K562 (cell line): Measurements from ENCODE around the gene CCDC82. TPM values are rescaled to one million over a fixed set of nuclear protein-coding genes. Genes with fewer than 3 reads are reported as not detected.
A peak's percentile ranks its signal among the peaks of the same experiment; 100 is the strongest.

Experiments
- BHLHE40 ChIP-seq: IDR thresholded peaks from 2 replicates; pipeline ENCODE4 v1.6.1; 2011; ENCODE audit warnings: low read length, improper control_type of control experiment
- CBFA2T3 ChIP-seq: fragments of 450-650 bp; IDR thresholded peaks from 2 replicates; pipeline ENCODE4 v1.6.1; 2017
- E4F1 ChIP-seq: fragments of 250-450 bp; sonication (Bioruptor Pico); IDR thresholded peaks from 2 replicates; pipeline ENCODE4 v1.5.0; 2021; ENCODE audit warnings: mild to moderate bottlenecking, borderline replicate concordance
- ESRRB ChIP-seq: fragments of 250-450 bp; sonication (Bioruptor Pico); IDR thresholded peaks from 2 replicates; pipeline ENCODE4 v1.5.0; 2020; ENCODE audit warnings: mild to moderate bottlenecking, moderate library complexity, borderline replicate concordance
- IFI16 ChIP-seq: fragments of 250-450 bp; sonication (Bioruptor Pico); IDR thresholded peaks from 2 replicates; pipeline ENCODE4 v2.1.2; 2022; ENCODE audit warnings: mild to moderate bottlenecking, inconsistent platforms
- KDM5B ChIP-seq: fragments of 200-600 bp; sonication (generic); IDR thresholded peaks from 2 replicates; pipeline ENCODE4 v1.6.1; 2012; ENCODE audit warnings: low read depth, mild to moderate bottlenecking, moderate library complexity, low read length, control low read depth, inconsistent platforms; ENCODE audit not compliant: insufficient replicate concordance
- MEIS2 ChIP-seq: fragments of 450-650 bp; IDR thresholded peaks from 2 replicates; pipeline ENCODE4 v1.6.1; 2014; ENCODE audit warnings: mild to moderate bottlenecking; ENCODE audit not compliant: partially characterized antibody
- MTF1 ChIP-seq: fragments of 250-450 bp; sonication (Bioruptor Pico); IDR thresholded peaks from 2 replicates; pipeline ENCODE4 v1.9.0; 2021; ENCODE audit warnings: moderate library complexity, mild to moderate bottlenecking, inconsistent platforms, borderline replicate concordance
- MYBL2 ChIP-seq, 2 experiments: fragments of 450-650 bp in 1 of 2; sonication (generic) in 1 of 2; formaldehyde crosslinking in 1 of 2; IDR thresholded peaks; 2 replicates each; pipeline versions ENCODE4 v1.6.1 to v1.8.1; 2017 to 2022; ENCODE audit warnings: borderline replicate concordance in 1 of 2, inconsistent platforms in 1 of 2, low read depth in 1 of 2, mild to moderate bottlenecking in 1 of 2, missing genetic modification reagents in 1 of 2, moderate library complexity in 1 of 2
- NEUROD1 ChIP-seq: fragments of 150-350 bp; IDR thresholded peaks from 2 replicates; pipeline ENCODE4 v1.6.1; 2014; ENCODE audit warnings: borderline replicate concordance, low read length, low read depth; ENCODE audit not compliant: partially characterized antibody
- POLR2B ChIP-seq: fragments of 450-650 bp; IDR thresholded peaks from 2 replicates; pipeline ENCODE4 v1.6.1; 2018; ENCODE audit warnings: low read depth; ENCODE audit not compliant: partially characterized antibody
- PRDM10 ChIP-seq: fragments of 450-650 bp; IDR thresholded peaks from 2 replicates; pipeline ENCODE4 v1.6.1; 2018; ENCODE audit not compliant: partially characterized antibody
- RBM39 ChIP-seq: fragments of 200-400 bp; formaldehyde crosslinking; optimal IDR thresholded peaks from 2 replicates; pipeline ENCODE3; 2018; ENCODE audit warnings: low read depth, low read length
- SP2 ChIP-seq: IDR thresholded peaks from 2 replicates; pipeline ENCODE4 v1.6.1; 2011; ENCODE audit warnings: mild to moderate bottlenecking, low read depth, low read length, moderate library complexity; ENCODE audit not compliant: poor library complexity, severe bottlenecking; ENCODE audit errors: extremely low read depth
- SRSF1 ChIP-seq: fragments of 200-400 bp; formaldehyde crosslinking; IDR thresholded peaks from 2 replicates; pipeline ENCODE4 v1.6.1; 2017; ENCODE audit warnings: mild to moderate bottlenecking, low read depth, low read length, moderate library complexity
- THAP12 ChIP-seq: fragments of 250-450 bp; sonication (Bioruptor Pico); IDR thresholded peaks from 2 replicates; pipeline ENCODE4 v1.9.0; 2021; ENCODE audit warnings: mild to moderate bottlenecking, inconsistent platforms
- ZBTB33 ChIP-seq: sonication (generic); formaldehyde crosslinking; IDR thresholded peaks from 2 replicates; pipeline ENCODE4 v1.8.1; 2023; ENCODE audit warnings: mild to moderate bottlenecking, missing genetic modification reagents
- ZNF232 ChIP-seq: sonication (generic); formaldehyde crosslinking; IDR thresholded peaks from 2 replicates; pipeline ENCODE4 v1.8.0; 2022; ENCODE audit warnings: mild to moderate bottlenecking, missing genetic modification reagents
- polyA plus RNA-seq, 8 experiments: library from polyadenylated mRNA; depleted of rRNA in 4 of 8; stranded (reverse) in 5 of 8; unstranded in 3 of 8; fragments of >200 nt; fragmentation: Nextera tagmentation in 2 of 8; fragmentation: Illumina TruSeq in 1 of 8; extraction: Ambion mirVana in 2 of 8; extraction: Trizol in 1 of 8; gene quantifications; 2 replicates each; pipeline versions ENCODE4 v1.2.1 to v1.2.3, GENCODE V29; 2011 to 2014; ENCODE audit warnings: inconsistent platforms in 1 of 8, missing spikeins in 1 of 8
- total RNA-seq, 7 experiments: library from RNA; depleted of rRNA in 6 of 7; stranded (reverse); fragments of >200 nt in 6 of 7; fragmentation: Illumina TruSeq in 2 of 7; extraction: Trizol in 2 of 7; gene quantifications; 2 replicates each; pipeline versions ENCODE4 v1.2.1 to v1.2.3, GENCODE V29; 2011 to 2021; ENCODE audit warnings: low replicate concordance in 1 of 7

The CCDC82 gene
- total and polyA plus RNA-seq, 9 of the 15 experiments (the other 6 are each of a cell fraction or from before 2014, with no cell fraction given): 12.5 to 51.3 (median 24.5) TPM

- TF ChIP-seq PRDM10: no peak
- peak; percentile 92 for TF ChIP-seq MEIS2
- TF ChIP-seq POLR2B: no peak
- TF ChIP-seq IFI16 (CRISPR knock-in tag): no peak
- TF ChIP-seq SRSF1: no peak
- TF ChIP-seq MTF1 (CRISPR knock-in tag): no peak
- TF ChIP-seq ESRRB (CRISPR knock-in tag): no peak
- TF ChIP-seq BHLHE40: no peak
- TF ChIP-seq NEUROD1: no peak
- TF ChIP-seq RBM39: no peak
- TF ChIP-seq ZBTB33 (CRISPR knock-in tag): no peak
- no peak for TF ChIP-seq KDM5B
- TF ChIP-seq E4F1 (CRISPR knock-in tag): no peak
- no peak for TF ChIP-seq ZNF232 (CRISPR knock-in tag)
- no peak for TF ChIP-seq CBFA2T3
- no peak for TF ChIP-seq SP2
- no peak for TF ChIP-seq MYBL2 (IDR thresholded peaks at IDR 0.05; ENCODE audit: low read depth)
- no peak for TF ChIP-seq MYBL2 (CRISPR knock-in tag; IDR thresholded peaks at IDR 0.05; ENCODE audit: borderline replicate concordance)
- no peak for TF ChIP-seq THAP12 (CRISPR knock-in tag)
Measured at GRCh38 chr11:96335388-96335787, 54.3 kb downstream of the CCDC82 start (continued).
